ENCODE measurements around the gene SIRT6. TPM values are rescaled to one million over a fixed set of nuclear protein-coding genes. Genes with fewer than 3 reads are reported as not detected.
"Not testable (repeated sequence)": the region's sequence is repeated elsewhere in the genome, so short reads cannot be mapped to it uniquely, and the experiment has no call there.

SIRT6 gene
- total and polyA plus RNA-seq, 2 of the 4 experiments (the other 2 are of a cell fraction): 3.9 to 25.3 TPM

- no peak for TF ChIP-seq RFX5 (IDR thresholded peaks at IDR 0.05; ENCODE audit: low read depth, low read length)
These were observed 37.6 kb downstream of the SIRT6 start (continued) for GRCh38 chr19:4144666-4145249.

GRCh38 chr19:4142916-4143315 is 39.4 kb downstream of the SIRT6 start:
- H3K9ac ChIP-seq (ENCODE audit: low read depth, low read length); H2AK5ac ChIP-seq (ENCODE audit: low read depth, low read length); POLR2A ChIA-PET (ENCODE audit: unreplicated experiment); H3K9me3 ChIP-seq (ENCODE audit: control insufficient read depth, insufficient read depth, low read length); H3K4me2 ChIP-seq (ENCODE audit: low read depth, low read length); H4K5ac ChIP-seq (ENCODE audit: low read depth, low read length); H4K91ac ChIP-seq (ENCODE audit: insufficient read depth, low read depth, low read length); H3K36me3 ChIP-seq (ENCODE audit: control insufficient read depth, insufficient read depth, low read length); H3K4me3 ChIP-seq (ENCODE audit: insufficient read depth, low read depth, low read length); H2BK20ac ChIP-seq (ENCODE audit: low read depth, low read length); H3K79me1 ChIP-seq (ENCODE audit: low read depth in 1 of 2, low read length in 2 of 2); H3K23ac ChIP-seq (ENCODE audit: low read depth, low read length); H4K20me1 ChIP-seq (ENCODE audit: insufficient read depth, low read length); DNase-seq; BruUV-seq (replicated peaks); H3K14ac ChIP-seq (replicated peaks; ENCODE audit: low read depth, low read length); H2AFZ ChIP-seq (replicated peaks; ENCODE audit: low read length, poor library complexity); H2AK9ac ChIP-seq (replicated peaks; ENCODE audit: low read depth, low read length, poor library complexity); H3K27ac ChIP-seq (ENCODE audit: insufficient read depth, low read length); H2BK5ac ChIP-seq (ENCODE audit: low read depth, low read length, poor library complexity, severe bottlenecking); H3K18ac ChIP-seq (ENCODE audit: low read depth, low read length); in situ Hi-C loops (cut with MboI; ENCODE audit: low sequenced_read_pairs); dilution Hi-C loops (cut with HindIII; ENCODE audit: low sequenced_read_pairs, unreplicated experiment); H2BK120ac ChIP-seq (ENCODE audit: low read depth, low read length); CTCF ChIA-PET; H2BK15ac ChIP-seq (ENCODE audit: low read depth, low read length); H3K4me1 ChIP-seq (ENCODE audit: control insufficient read depth, insufficient read depth, low read length); H3K27me3 ChIP-seq (ENCODE audit: control insufficient read depth, insufficient read depth, low read length); ATAC-seq (ENCODE audit: low read depth); H4K8ac ChIP-seq (ENCODE audit: low read depth in 2 of 2, low read length in 2 of 2); H3K56ac ChIP-seq (ENCODE audit: extremely low read depth, insufficient read depth, low read length); H3K9me1 ChIP-seq (ENCODE audit: insufficient read depth, low read length); intact Hi-C loops (cut with micrococcal nuclease); H3K4ac ChIP-seq (ENCODE audit: low read depth, low read length): not testable (repeated sequence)
- WGBS, 2 experiments (ENCODE audit: extremely low coverage in 2 of 2, insufficient read length in 1 of 2): no CpG with 5 or more reads among the region's 1 CpG
